Stimulated activated CD8-positive, alpha-beta memory T cell treated with anti-CD3 and anti-CD28 coated beads, Interleukin-7, amount 100 ng/mL, for 4 hours (primary cell): ENCODE data around the gene TRPV6.

Experiments
- DNase-seq, 2 donors: peaks; one replicate each; pipeline ENCODE4 v3.0.0-alpha.2; 2020; ENCODE audit warnings: low read depth in 2 of 2

The TRPV6 gene

GRCh38 chr7:142868986-142869415 is 16.5 kb downstream of the TRPV6 start:
- no peak for DNase-seq

- no peak for DNase-seq
These were observed 17.2 kb downstream of the TRPV6 start for GRCh38 chr7:142868188-142868985.

GRCh38 chr7:142867398-142868187 is 18.0 kb downstream of the TRPV6 start:
- no peak for DNase-seq

- DNase-seq = no peak
These were observed 18.5 kb downstream of the TRPV6 start for GRCh38 chr7:142867097-142867378.

GRCh38 chr7:142866361-142867096 is 19.0 kb downstream of the TRPV6 start:
- DNase-seq = no peak

GRCh38 chr7:142865766-142866165 is 19.8 kb downstream of the TRPV6 start:
- DNase-seq = no peak

- DNase-seq = no peak
These were observed 20.4 kb downstream of the TRPV6 start for GRCh38 chr7:142864980-142865747.

- no peak for DNase-seq
These were observed 21.5 kb downstream of the TRPV6 start for GRCh38 chr7:142863891-142864685.

- no peak for DNase-seq
These were observed 22.7 kb downstream of the TRPV6 start for GRCh38 chr7:142862786-142863400.

GRCh38 chr7:142862351-142862750 is 23.2 kb downstream of the TRPV6 start:
- no peak for DNase-seq

GRCh38 chr7:142860968-142861367 is 24.6 kb downstream of the TRPV6 start:
- DNase-seq = no peak

GRCh38 chr7:142859829-142860228 is 25.7 kb downstream of the TRPV6 start:
- no peak for DNase-seq

GRCh38 chr7:142859411-142859810 is 26.1 kb downstream of the TRPV6 start:
- DNase-seq = no peak

- DNase-seq = no peak
These were observed 27.9 kb downstream of the TRPV6 start for GRCh38 chr7:142857625-142858024.

- no peak for DNase-seq
These were observed 28.8 kb downstream of the TRPV6 start for GRCh38 chr7:142856565-142857245.

- no peak for DNase-seq
These were observed 29.6 kb downstream of the TRPV6 start for GRCh38 chr7:142855756-142856564.

GRCh38 chr7:142855114-142855743 is 30.3 kb downstream of the TRPV6 start:
- no peak for DNase-seq

- DNase-seq = peak in 1 of 2 donors; percentile 46
These were observed 31.0 kb downstream of the TRPV6 start, which contains the start of gene EPHB6 for GRCh38 chr7:142854372-142855113. Gene EPHB6, plus strand, starts transcription at chr7:142855076. Its CDS starts 8,152 bp downstream, at chr7:142863228.
